ENCODE data around the gene GET3. TPM values are rescaled to one million over a fixed set of nuclear protein-coding genes. Genes with fewer than 3 reads are reported as not detected.

The GET3 gene
- total and polyA plus RNA-seq, 12 donors: 37.0 to 121 (median 60.1) TPM

GRCh38 chr19:12787458-12787857, 50.2 kb downstream of the GET3 start:
- H3K36me3 ChIP-seq: peaks cover 0 to 7% (median 0%) of the 10 kb centered on the region in 9 donors
- intact Hi-C loops (cut with DNase I): no loop called here
- H3K27me3 ChIP-seq: no peaks in the 10 kb centered on the region
- H3K4me3 ChIP-seq: no peak overlapping the region
- 80 to 81% methylated on average over 10 of the region's 10 CpGs for WGBS, 2 donors
- no peak for ATAC-seq
- DNase-seq: no peak
- H3K9me3 ChIP-seq: no peaks in the 10 kb centered on the region
- H3K27ac ChIP-seq: peak overlapping the region; percentile 94 to 100 (median 99)
- no peak for TF ChIP-seq CTCF (IDR thresholded peaks at IDR 0.05)
- H3K4me1 ChIP-seq: peaks cover 53 to 80% (median 71%) of the 10 kb centered on the region in 9 donors

- Histone ChIP-seq H3K36me3 (peaks cover 0 to 15% (median 0%) of the 10 kb centered on the region in 9 donors), H3K4me3 (peak overlapping the region in 7 of 10 donors; percentile 80 to 100 (median 89)), H3K27ac (peak overlapping the region; percentile 94 to 100 (median 99)), H3K4me1 (peaks cover 49 to 73% (median 65%) of the 10 kb centered on the region in 9 donors), H3K9me3 (no peaks in the 10 kb centered on the region), H3K27me3 (no peaks in the 10 kb centered on the region)
- ATAC-seq (no peak), DNase-seq (no peak)
- intact Hi-C loops (cut with DNase I): no loop called here
- WGBS, 2 donors: 45 to 50% methylated on average over 4 of the region's 4 CpGs
- peak in 1 of 9 donors; percentile 21 for TF ChIP-seq CTCF (IDR thresholded peaks at IDR 0.05)
Observed at GRCh38 chr19:12788042-12788681, 50.9 kb downstream of the GET3 start.

- intact Hi-C loops (cut with DNase I): no loop called here
- DNase-seq: peak; percentile 84 to 92
- peaks cover 44 to 68% (median 61%) of the 10 kb centered on the region in 9 donors for H3K4me1 ChIP-seq
Observed at GRCh38 chr19:12788682-12789097, 51.4 kb downstream of the GET3 start.

More at GRCh38 chr19:12788682-12789097, 51.4 kb downstream of the GET3 start:
- TF ChIP-seq CTCF (IDR thresholded peaks at IDR 0.05): peak in 2 of 9 donors; percentile 18 to 23
- H3K36me3 ChIP-seq: peaks cover 0 to 15% (median 0%) of the 10 kb centered on the region in 9 donors
- no peaks in the 10 kb centered on the region for H3K9me3 ChIP-seq
- H3K27me3 ChIP-seq: no peaks in the 10 kb centered on the region
- 4 to 5% methylated on average over 12 of the region's 12 CpGs for WGBS, 2 donors
- ATAC-seq: peak in 2 of 8 donors; percentile 5 to 13
- H3K27ac ChIP-seq: peak overlapping the region; percentile 94 to 100 (median 99)
- peak overlapping the region in 9 of 10 donors; percentile 70 to 100 (median 88) for H3K4me3 ChIP-seq
